ENCODE data around the gene TNFSF15.
A peak's percentile ranks its signal among the peaks of the same experiment; 100 is the strongest.
"Not testable (repeated sequence)": the region's sequence is repeated elsewhere in the genome, so short reads cannot be mapped to it uniquely, and the experiment has no call there.

Gene TNFSF15

GRCh38 chr9:114738581-114739316 lies 67.1 kb downstream of the TNFSF15 start:
- TF ChIP-seq CTCF (IDR thresholded peaks at IDR 0.05; ENCODE audit: extremely low read depth, missing control alignments): peak; percentile 70
- peak; percentile 72 for DNase-seq (ENCODE audit: low spot score)

DNA sequence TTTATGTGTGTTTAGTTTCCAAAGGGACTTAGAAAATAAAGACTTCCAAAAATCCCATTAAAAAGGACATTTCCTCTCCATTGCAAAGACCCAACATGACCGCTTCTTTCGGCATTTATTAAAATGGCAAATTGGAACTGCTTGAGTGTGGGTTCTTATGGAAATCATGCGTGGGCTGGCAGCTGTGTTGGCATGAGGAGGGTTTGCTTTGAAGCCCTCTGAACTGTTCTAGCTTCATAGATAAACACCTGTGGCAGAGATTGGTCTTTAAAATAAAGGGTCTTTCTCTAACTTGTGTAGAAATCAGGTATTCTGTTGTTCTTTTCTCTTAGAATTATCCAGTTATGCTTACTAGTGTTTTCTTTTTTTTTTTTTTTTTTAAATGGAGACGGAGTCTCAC lies 68.0 kb downstream of the TNFSF15 start:
- no peak for DNase-seq (ENCODE audit: low spot score)
- no peak for TF ChIP-seq CTCF (IDR thresholded peaks at IDR 0.05; ENCODE audit: extremely low read depth, missing control alignments)

- DNase-seq (ENCODE audit: low spot score): no peak
- no peak for TF ChIP-seq CTCF (IDR thresholded peaks at IDR 0.05; ENCODE audit: extremely low read depth, missing control alignments)
Measured at GRCh38 chr9:114737118-114737517, 68.7 kb downstream of the TNFSF15 start.

GRCh38 chr9:114735704-114736103 lies 70.1 kb downstream of the TNFSF15 start:
- no peak for DNase-seq (ENCODE audit: low spot score)
- no peak for TF ChIP-seq CTCF (IDR thresholded peaks at IDR 0.05; ENCODE audit: extremely low read depth, missing control alignments)

- not testable (repeated sequence) for DNase-seq (ENCODE audit: low spot score)
Measured at GRCh38 chr9:114735139-114735538, 70.7 kb downstream of the TNFSF15 start.
